Eye (tissue), 1 donor: ENCODE measurements around the gene GBP7.
"Not testable (repeated sequence)": the region's sequence is repeated elsewhere in the genome, so short reads cannot be mapped to it uniquely, and the experiment has no call there.

Experiments
- DNase-seq: peaks from one replicate; pipeline ENCODE4 v3.0.0-alpha.2; 2015

GBP7 gene

DNA sequence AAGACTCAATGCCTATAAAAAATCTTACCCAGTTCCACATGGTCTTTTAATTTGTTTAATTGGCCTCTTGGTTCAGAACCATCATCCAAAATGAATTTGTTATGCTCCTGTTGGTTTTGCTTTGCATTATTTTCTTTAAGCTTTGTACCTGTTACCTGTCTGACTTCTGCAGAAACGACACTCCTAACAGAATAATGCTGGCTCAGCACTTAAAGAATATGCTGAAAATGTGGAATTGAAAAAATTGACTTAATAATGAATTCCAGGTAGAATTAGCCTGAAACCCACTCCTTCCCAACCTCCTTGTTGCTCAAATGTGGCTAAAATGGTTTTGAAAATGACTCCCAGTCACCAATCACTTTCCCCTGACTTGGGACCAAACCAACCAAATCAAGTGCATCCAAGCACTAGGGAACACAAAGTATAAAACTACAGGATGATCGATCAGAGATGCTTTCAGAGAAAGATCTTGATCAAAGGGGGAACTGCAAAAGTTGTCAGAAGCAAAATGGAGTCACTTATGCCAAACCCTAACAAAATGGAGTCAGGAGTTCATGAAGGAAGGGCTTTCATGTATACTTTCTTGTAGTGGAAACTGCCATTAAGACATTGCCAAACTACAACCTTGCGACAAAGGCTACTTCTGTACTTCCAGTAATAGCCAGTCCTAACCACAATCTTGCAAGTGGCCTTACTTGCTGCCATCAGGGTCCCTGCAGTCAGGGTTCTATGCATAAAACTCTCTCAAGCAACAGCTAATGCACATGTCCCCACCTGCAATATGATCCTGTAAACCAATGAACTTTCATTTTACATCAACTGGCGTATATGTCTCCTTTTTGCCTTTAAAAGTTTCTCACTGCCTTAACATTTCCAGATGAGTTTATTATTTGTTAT, 5.4 kb downstream of the GBP7 start:
- DNase-seq = no peak

DNA sequence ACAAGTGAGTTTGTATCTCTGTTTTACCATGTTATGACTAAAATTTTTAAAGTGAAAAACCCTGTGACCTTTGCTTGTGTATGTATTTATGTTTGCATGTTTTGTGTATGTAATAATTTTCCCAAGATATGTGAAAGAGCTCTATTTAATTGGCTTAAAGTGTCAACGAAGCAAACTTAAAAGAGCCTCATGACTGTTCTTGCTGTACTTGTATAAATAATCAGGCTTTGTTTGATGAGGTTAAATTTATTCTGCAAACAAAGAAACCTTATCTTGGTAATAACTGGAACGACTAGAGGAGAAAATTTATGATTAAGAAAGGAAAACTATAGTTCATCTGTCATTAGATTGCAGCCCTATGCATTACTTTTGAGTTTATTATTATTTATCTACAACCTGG, 6.6 kb downstream of the GBP7 start:
- no peak for DNase-seq

DNA sequence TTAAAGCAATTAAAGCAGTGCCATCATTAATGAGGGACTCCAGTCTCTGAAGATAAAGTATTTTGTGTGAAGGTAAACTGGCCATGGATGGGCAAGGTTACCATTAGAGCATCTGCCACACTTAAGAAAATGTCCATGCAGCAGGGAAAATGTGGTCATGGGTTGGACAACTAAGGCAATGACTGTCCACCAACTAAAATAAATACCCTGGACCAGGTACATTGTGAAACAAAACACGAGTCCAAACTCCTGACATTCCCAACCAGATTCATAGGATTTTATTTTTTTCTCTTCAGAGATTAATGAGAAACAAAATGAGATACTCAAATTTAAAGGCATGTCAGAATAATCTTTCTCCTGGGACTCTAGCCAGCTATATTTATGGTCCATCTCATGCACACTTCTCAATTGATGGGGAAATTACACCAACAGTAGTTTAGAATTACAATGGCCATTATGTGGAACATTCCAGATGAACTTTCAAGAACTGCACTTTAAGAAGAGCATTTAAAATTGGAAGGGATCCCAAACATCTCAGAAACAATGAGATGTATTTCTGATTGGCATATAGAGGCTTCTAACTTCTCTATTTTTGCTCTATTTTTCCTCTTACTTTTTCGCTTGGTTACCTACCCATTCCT, 8.1 kb downstream of the GBP7 start:
- no peak for DNase-seq

DNA sequence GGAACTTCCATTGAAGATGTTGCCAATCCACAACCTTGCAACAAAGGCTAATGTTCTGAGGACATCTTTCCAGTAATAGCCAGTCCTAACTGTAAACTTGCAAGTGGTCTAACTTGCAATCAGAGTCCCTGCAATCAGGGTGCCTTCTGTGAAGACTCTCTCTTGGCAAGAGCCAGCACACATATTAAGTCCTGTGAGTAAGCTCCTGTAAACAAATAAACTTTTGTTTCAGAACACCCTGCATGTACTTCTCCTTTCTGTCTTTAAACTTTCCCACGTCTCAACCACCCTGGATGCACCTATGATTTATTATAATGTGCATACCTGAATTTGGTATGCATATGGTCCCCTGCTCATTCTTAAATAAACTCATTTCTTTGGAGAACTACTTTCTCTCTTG, 9.1 kb downstream of the GBP7 start:
- DNase-seq = no peak

DNA sequence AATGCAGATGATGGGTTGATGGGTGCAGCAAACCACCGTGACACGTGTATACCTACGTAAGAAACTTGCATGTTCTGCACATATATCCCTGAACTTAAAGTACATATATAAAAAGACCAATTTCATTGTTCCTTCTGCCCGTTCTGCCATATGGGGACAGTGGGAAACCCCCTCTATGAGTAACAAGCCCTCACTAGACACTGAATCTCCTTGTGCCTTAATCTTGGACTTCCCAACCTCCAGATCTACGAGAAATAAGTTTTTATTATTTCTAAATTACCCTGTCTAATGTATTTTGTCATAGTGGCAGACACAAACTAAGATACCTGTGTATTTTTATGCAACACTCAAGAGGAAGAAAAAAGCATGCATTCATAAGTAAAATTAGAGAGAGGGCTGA, 10.0 kb downstream of the GBP7 start:
- DNase-seq = no peak

DNA sequence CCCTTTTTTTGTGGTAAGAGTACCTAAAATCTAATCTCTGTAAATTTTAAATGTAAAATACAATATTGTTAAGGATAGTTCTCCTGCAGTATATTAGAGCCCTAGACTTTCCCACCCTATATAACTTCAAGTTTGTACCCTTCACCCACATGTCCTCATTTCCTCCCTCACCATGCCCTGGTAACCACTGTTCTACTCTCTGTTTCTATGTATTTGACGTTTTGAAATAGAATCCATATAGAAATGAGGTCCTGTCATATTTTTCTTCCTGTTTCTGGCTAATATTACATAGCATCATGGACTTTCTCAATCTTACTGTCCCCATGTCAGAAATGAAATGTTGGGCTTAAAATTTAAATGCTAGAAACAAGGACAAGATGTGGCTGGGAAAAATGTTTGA, 24.8 kb downstream of the GBP7 start:
- DNase-seq = no peak

DNA sequence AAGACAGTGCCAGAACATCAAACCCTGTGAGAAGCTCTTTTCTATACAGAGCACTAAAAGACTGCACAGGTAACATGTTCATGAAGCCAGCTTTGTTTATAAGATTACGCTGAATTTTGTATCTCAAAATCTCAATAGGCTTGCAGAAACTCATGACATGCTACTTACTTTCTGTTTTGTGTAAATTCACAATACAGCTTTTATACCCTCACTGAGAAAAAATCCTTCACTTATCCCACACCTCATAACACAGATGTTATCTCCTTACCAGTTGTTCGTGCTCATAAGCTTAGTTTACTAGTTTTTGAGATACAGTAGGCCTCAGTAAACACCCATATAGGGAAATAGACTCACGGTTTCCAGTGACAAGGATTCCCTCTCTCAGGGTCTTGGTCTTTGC, 25.8 kb downstream of the GBP7 start:
- DNase-seq = no peak

DNA sequence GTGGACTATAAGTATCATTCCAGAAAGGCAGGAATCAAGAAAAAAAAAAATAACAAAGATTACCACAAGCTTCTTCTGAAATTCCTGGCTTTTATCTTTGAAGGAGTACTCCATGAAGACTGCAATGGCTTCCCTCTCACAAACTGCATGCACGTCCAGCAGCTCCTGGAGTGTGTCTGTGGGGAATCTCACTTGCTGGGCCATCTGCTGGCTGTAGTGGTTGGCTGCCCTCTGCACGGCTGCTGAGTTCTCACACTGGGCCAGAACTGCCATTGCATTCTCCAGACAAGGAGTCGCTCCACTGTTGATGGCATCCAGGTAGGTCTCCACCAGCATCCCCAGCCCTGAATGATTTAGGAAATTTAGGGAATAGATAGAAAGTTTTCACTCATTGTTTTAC, 26.6 kb downstream of the GBP7 start:
- peak; percentile 7 for DNase-seq

DNA sequence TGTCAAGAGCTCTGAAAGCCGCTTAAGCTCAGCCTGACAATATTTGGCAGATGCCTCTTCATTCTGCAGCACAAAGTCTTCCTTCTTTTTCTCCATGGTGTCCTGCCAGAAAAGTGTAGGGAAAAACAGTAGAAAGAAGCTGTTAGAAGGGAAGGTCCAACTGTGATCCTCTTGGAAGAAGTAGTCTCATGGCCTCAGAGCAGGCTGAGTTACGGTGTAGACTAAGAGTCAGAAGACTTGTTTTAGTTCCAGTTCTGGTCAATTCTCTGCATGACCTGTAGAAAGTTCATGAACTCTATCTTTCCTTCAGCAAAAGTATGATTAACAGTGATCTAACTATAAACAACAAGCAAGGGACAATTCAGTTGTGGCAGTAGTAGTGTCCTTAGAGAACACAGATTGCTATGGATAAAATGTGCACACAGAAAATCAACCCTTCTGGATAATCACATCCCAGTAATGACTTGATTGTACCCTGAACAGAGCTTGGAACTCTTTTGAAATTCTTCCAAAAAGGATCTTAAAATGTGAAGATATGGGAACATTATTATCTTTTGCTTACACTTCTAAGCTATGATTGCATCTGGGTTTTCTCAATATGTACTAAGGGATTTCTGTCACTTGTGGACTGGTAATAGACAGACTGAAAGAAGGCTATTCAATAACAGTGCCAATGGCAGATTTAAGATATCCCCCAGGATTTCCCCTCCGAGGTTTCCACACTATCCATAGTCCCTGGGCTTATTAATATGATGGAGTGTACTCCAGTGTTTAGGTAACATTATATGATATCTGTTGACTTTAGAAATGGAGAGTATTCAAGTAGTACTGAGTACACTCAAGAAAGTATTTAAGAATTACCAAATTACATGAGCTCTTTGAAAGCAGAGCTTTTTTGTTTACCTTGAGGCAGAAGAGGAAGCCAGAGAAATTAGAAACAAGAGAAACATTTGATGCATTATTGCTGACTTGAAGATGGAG, 27.8 kb downstream of the GBP7 start:
- DNase-seq = no peak

DNA sequence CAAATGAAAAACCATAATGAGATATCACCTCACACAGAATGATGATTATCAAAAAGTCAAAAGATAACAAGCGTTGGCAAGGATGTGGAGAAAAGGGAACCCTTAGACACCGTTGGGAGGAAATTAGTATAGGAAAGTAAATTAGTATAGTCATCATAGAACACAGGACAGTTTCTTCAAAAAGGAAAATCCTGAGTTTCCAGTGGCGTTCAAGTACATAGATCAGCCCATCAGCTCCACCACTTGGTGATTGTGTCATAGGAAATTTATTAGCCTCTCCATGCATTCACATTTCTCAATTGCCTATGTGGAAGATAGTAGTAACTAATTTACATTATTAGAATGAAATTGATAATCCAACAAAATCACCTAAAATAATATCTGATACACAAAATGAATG, 29.1 kb downstream of the GBP7 start:
- no peak for DNase-seq

DNA sequence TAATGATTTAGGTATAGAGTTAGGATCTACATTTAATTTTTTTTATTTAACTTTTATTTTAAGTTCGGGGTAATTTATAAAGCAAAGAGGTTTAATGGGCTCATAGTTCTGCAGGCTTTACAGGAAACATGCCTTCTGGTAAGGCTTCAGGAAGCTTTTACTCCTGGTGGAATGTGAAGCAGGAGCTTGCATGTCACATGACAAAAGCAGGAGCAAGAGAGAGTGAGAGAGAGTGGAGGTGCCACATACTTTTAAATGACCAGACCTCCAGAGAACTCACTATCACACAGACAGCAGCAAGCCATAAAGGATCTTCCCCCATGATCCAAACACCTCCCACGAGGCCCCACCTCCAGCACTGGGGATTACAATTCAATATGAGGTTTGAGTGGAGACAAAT, 32.3 kb downstream of the GBP7 start:
- no peak for DNase-seq

DNA sequence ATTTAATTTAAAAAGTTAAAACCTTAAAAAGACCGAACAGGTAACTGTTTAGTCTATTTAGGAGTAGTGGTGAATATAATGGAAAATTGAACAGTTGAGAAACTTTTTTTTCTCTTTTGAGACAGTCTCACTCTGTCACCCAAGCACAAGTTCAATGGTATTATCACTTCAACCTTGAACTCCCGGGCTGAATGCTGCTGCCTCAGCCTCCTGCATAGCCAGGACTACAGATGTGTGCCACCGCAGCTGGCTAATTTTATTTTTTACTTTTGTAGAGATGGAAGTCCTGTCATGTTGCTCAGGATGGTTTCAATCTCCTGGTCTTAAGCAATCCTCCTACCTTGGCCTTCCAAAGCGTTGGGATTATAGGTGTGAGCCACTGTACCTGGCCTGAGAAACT, 33.6 kb downstream of the GBP7 start:
- DNase-seq = no peak

DNA sequence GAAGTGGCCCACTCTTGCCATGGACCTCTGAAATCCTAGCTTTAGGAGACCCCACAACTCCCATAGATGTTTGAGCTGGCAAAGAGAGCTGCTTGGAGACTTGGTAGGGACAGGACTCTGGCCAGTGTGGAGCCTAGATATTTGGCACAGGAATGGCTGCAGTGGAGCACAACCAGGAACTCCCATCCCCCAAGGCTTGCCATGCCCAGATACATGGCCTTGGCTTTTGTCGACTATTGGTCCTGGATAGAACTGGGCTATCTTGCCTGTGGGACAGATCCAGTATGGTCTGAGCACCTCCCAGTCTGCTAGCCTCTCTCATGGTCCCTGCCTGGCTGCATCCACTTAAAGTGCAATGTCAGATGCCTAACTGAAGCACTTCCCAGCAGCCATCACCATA, 42.1 kb downstream of the GBP7 start:
- no peak for DNase-seq

DNA sequence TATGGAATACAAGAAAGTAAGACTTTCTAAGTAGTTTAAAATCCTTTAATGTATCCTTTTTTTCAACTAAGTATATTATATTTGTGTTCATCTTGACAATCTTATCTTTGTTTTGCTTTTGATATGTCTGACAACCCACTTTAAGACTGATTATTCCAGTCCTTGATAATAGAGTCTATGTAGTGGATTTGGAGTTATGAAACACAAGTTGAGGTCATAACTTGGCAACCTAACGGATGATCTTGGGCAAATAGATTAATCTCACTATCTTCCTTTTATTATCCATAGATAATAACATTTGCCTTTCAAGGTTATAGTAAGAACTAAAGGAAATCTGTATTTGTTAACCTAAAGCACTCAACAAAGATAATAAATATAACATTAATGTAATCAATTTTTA, 45.1 kb downstream of the GBP7 start:
- no peak for DNase-seq

DNA sequence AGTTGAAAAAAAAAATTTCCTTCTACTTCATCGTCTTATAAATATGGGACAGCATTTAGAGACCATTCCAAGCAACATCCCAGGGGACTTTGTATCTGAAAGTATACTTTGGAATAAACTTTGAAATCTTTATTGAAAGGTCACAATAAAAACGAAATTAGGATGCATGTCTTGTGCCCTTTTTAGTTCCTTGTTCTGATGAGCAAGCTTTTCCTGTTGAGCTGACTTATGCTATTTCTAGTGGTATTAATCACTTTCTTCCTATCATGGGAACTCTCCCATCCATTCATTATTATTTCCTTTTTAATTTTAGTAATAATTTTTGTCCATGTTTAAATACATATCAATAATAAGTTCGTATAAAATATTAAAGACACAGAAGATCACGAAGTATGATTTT, 45.9 kb downstream of the GBP7 start:
- no peak for DNase-seq

DNA sequence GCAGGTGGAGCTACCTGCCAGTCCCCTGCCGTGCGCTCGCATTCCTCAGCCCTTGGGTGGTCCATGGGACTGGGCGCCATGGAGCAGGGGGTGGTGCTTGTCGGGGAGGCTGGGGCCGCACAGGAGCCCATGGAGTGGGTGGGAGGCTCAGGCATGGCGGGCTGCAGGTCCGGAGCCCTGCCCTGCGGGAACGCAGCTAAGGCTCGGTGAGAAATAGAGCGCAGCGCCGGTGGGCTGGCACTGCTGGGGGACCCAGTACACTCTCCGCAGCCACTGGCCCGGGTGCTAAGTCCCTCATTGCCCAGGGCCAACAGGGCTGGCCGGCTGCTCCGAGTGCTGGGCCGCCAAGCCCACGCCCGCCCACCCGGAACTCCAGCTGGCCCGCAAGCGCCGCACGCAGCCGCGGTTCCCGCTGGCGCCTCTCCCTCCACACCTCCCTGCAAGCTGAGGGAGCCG, 47.8 kb downstream of the GBP7 start:
- DNase-seq = not testable (repeated sequence)

DNA sequence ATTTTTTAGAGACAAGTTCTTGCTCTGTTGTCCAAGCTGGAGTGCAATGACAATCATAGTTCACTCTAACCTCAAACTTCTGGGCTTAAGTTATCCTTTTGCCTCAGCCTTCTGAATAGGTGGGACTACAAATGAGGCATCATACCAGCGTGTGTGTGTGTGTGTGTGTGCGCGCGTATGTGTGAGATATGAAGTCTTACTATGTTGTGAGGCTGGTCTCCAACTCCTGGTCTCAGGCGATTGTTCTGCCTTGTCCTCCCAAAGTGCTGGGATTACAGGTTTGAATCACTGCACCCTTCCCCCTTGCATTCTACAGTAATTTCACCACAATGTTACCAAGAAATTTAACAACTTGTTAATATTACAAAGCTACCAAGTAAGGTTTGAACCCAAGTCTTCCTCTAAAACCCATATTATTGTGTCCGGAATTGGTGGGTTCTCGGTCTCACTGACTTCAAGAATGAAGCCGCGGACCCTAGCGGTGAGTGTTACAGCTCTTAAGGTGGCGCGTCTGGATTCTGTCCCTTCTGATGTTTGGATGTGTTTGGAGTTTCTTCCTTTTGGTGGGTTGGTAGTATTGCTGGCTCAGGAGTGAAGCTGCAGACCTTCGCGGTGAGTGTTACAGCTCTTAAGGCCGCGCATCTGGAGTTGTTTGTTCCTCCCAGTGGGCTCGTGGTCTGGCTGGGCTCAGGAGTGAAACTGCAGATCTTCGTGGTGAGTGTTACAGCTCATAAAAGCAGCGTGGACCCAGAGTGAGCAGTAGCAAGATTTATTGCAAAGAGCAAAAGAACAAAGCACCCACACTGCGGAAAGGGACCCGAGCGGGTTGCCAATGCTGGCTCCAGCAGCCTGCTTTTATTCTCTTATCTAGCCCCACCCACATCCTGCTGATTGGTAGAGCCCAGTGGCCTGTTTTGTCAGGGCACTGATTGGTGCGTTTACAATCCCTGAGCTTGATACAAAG, 48.9 kb downstream of the GBP7 start:
- DNase-seq = not testable (repeated sequence)

DNA sequence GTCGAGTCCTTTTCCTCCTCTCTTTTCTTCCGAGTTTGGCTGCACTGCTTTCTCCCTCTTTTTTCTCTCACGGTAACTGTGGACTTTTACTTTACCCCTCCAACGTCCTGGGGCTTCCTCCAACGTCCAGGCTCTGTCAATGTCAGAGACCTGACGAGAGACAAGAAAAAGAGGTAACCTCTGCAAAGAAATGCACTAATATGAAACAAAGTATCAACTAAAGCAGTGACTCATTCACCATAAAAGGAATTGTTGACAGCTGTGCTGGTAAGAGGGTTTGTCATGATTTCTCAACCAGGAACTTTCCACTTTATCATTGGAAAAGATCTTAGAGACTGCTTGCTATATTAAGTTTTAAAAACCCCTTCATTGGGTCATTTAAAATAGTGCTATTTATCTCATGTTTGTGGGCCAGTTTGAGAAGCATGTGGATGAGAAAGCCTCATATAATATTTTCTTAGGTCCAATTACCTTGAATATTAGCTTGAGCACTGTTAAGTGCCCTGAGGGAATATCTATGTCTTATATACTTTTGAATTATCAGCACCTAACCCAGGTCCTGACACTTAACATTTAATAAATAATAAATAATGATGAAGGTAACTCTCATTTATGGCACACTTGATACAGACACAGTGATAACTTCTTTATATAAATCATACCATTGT, 49.8 kb downstream of the GBP7 start, which contains the start of gene GBP2:
Gene GBP2, minus strand, starts transcription at position 202 of the 668 bp plus-strand sequence. CDS start 4,148 bp downstream, outside the sequence.
- DNase-seq = peak; percentile 4

DNA sequence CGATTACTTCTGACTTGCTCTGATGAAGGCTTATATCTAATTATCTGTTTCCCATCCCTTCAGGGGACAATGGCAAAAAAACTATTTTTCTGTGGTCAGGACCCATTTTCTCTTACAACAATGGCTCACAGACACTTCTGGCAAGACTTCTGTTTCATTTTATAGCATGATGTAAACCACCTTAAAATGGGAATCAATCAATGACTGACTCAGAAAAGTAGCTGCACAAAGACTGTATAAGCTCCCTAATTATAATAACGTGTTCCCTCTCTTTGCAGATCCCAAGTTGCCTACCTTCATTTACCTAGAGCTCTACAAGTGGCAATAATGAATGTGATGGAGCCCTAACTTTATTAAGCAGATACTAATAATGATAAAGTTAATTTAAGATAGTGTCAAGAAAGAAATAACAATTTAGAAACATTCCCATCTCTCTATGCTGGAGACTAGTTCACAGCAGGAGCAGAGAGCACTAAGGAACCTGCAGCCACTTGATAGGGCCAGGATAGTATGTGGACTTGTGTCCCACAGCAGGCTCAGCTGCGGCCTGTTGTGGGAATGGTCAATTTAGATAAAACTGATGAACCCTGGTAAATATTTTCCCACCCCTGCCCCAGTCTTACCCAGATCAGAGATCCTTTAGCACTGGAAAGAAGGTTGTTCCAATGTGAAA, 50.4 kb downstream of the GBP7 start:
- DNase-seq = no peak

DNA sequence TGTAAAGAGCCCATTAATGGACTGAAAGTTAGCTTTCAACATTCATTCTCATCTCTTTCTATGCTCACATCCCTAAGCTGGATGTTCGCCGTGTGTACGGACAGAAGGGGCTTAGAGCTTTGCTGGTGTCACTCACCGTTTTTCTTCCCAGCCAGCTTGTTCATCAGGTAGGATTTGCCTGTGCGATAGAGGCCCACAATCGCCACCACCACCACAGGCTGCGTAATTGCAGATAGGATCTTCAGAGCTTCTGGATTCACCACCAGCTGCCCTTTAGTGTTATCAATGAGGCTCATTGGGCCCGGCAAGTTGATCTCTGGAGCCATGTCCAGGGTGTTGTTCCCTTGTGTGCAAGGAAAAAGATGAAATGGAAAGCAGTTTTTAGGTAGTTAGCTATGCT, 54.2 kb downstream of the GBP7 start:
- DNase-seq = no peak

DNA sequence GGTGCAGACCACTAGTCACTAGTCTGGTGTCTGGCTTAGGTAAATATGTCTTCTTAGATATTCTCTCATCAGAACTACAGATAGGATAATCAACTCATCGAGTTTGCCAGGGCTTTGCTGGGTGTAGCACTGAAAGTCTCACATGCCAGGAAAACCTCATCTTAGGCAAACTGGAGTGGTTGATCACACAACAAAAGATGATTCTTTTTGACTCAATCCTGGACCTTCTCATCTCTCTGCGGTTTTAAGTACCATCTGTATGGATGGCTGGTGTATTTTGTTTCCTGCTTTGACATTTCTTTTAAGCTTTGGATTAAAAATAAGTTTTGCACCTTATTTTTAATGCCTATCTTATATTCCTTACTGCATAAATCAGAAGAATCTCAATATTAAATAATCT, 61.1 kb downstream of the GBP7 start:
- DNase-seq = no peak
